H9 (cell line): Measurements from ENCODE around the gene ZNF124. TPM values are rescaled to one million over a fixed set of nuclear protein-coding genes. Genes with fewer than 3 reads are reported as not detected.
A peak's percentile ranks its signal among the peaks of the same experiment; 100 is the strongest.

Experiments
- DNase-seq: peaks from one replicate; pipeline ENCODE4 v3.0.0-alpha.2; 2017
- H2AFZ ChIP-seq: one replicate; pipeline ENCODE4 v1.6.1; 2013; ENCODE audit warnings: mild to moderate bottlenecking, low read length, control low read depth, moderate library complexity
- H2AK5ac ChIP-seq: 2 replicates; pipeline ENCODE4 v1.6.1; 2013; ENCODE audit warnings: low read length, control low read depth, mixed read lengths; ENCODE audit not compliant: insufficient read length
- H2BK120ac ChIP-seq: one replicate; pipeline ENCODE4 v1.6.1; 2013; ENCODE audit warnings: low read depth, mild to moderate bottlenecking, low read length, control low read depth, inconsistent platforms; ENCODE audit not compliant: poor library complexity, severe bottlenecking
- H2BK12ac ChIP-seq: 2 replicates; pipeline ENCODE4 v1.6.1; 2013; ENCODE audit warnings: low read length, control low read depth, mixed read lengths, low read depth; ENCODE audit not compliant: insufficient read length
- H2BK15ac ChIP-seq: 2 replicates; pipeline ENCODE4 v1.6.1; 2013; ENCODE audit warnings: low read depth, low read length, control low read depth
- H2BK20ac ChIP-seq: one replicate; pipeline ENCODE4 v1.6.1; 2013; ENCODE audit warnings: low read depth, mild to moderate bottlenecking, low read length, control low read depth, inconsistent platforms; ENCODE audit not compliant: poor library complexity, severe bottlenecking
- H2BK5ac ChIP-seq: 2 replicates; pipeline ENCODE4 v1.6.1; 2013; ENCODE audit warnings: low read length, control low read depth, mixed read lengths; ENCODE audit not compliant: insufficient read length
- H3K14ac ChIP-seq: 2 replicates; pipeline ENCODE4 v1.6.1; 2013; ENCODE audit warnings: low read length, control low read depth; ENCODE audit not compliant: insufficient read depth
- H3K18ac ChIP-seq: 2 replicates; pipeline ENCODE4 v1.6.1; 2013; ENCODE audit warnings: low read depth, mild to moderate bottlenecking, mixed read lengths, low read length, control low read depth; ENCODE audit not compliant: insufficient read length
- H3K23ac ChIP-seq: 2 replicates; pipeline ENCODE4 v1.6.1; 2013; ENCODE audit warnings: low read length, control low read depth, mixed read lengths, low read depth; ENCODE audit not compliant: insufficient read length
- H3K23me2 ChIP-seq: 2 replicates; pipeline ENCODE4 v1.6.1; 2013; ENCODE audit warnings: low read depth, mild to moderate bottlenecking, mixed read lengths, low read length, control low read depth; ENCODE audit not compliant: insufficient read length, poor library complexity, severe bottlenecking
- H3K27ac ChIP-seq: 2 replicates; pipeline ENCODE4 v1.5.1; 2013; ENCODE audit warnings: low read length, control low read depth, mixed read lengths, low read depth; ENCODE audit not compliant: insufficient read length
- H3K27me3 ChIP-seq: 2 replicates; pipeline ENCODE4 v1.6.1; 2013; ENCODE audit warnings: low read length, control low read depth, inconsistent platforms; ENCODE audit not compliant: insufficient read depth
- H3K4ac ChIP-seq: 2 replicates; pipeline ENCODE4 v1.6.1; 2013; ENCODE audit warnings: low read depth, mild to moderate bottlenecking, control low read depth, inconsistent platforms, low read length, moderate library complexity
- H3K4me1 ChIP-seq: 2 replicates; pipeline ENCODE4 v1.6.1; 2013; ENCODE audit warnings: low read length, control low read depth, inconsistent platforms; ENCODE audit not compliant: insufficient read depth
- H3K4me2 ChIP-seq: 2 replicates; pipeline ENCODE4 v1.6.1; 2013; ENCODE audit warnings: low read length, control low read depth, mixed read lengths; ENCODE audit not compliant: insufficient read length, insufficient read depth
- H3K56ac ChIP-seq: 2 replicates; pipeline ENCODE4 v1.6.1; 2013; ENCODE audit warnings: low read depth, mild to moderate bottlenecking, mixed read lengths, low read length, control low read depth; ENCODE audit not compliant: insufficient read length
- H3K79me1 ChIP-seq: 2 replicates; pipeline ENCODE4 v1.6.1; 2013; ENCODE audit warnings: low read depth, mild to moderate bottlenecking, moderate library complexity, low read length, control low read depth, inconsistent platforms; ENCODE audit not compliant: insufficient read depth, poor library complexity, severe bottlenecking
- H3K79me2 ChIP-seq: 2 replicates; pipeline ENCODE4 v1.6.1; 2013; ENCODE audit warnings: low read length, control low read depth, inconsistent platforms; ENCODE audit not compliant: insufficient read depth
- H3K9ac ChIP-seq: 2 replicates; pipeline ENCODE4 v1.6.1; 2013; ENCODE audit warnings: low read length, control low read depth, mixed read lengths; ENCODE audit not compliant: insufficient read length; ENCODE audit errors: extremely low read depth
- H3K9me3 ChIP-seq: one replicate; pipeline ENCODE4 v1.6.1; 2013; ENCODE audit warnings: low read depth, low read length, inconsistent platforms; ENCODE audit not compliant: control insufficient read depth
- H3T11ph ChIP-seq: one replicate; pipeline ENCODE4 v1.6.1; 2013; ENCODE audit warnings: mild to moderate bottlenecking, low read length, control low read depth, inconsistent platforms
- H4K20me1 ChIP-seq: one replicate; pipeline ENCODE4 v1.6.1; 2013; ENCODE audit not compliant: control insufficient read depth, insufficient read length, insufficient read depth
- H4K5ac ChIP-seq: 2 replicates; pipeline ENCODE4 v1.6.1; 2013; ENCODE audit warnings: low read depth, mild to moderate bottlenecking, mixed read lengths, low read length, control low read depth; ENCODE audit not compliant: insufficient read length
- H4K8ac ChIP-seq: replicated peaks from 2 replicates; pipeline ENCODE4 v1.6.1; 2013; ENCODE audit warnings: low read length, control low read depth, mixed read lengths, low read depth; ENCODE audit not compliant: insufficient read length
- H4K91ac ChIP-seq: 2 replicates; pipeline ENCODE4 v1.6.1; 2013; ENCODE audit warnings: low read depth, mild to moderate bottlenecking, moderate library complexity, mixed read lengths, low read length, control low read depth; ENCODE audit not compliant: insufficient read length
- H3K27ac Mint-ChIP-seq, 3 experiments: 2 replicates in 2 of 3; 3 replicates in 1 of 3; pipeline ENCODE4 v1.8.0; 2020 to 2021; ENCODE audit warnings: mixed read lengths in 3 of 3, mild to moderate bottlenecking in 1 of 3, moderate library complexity in 1 of 3
- H3K27me3 Mint-ChIP-seq: 2 replicates; pipeline ENCODE4 v1.8.0; 2021; ENCODE audit warnings: low read depth, mild to moderate bottlenecking, moderate library complexity, mixed read lengths
- H3K36me3 Mint-ChIP-seq, 3 experiments: 2 replicates in 2 of 3; 3 replicates in 1 of 3; pipeline ENCODE4 v1.8.0; 2020 to 2021; ENCODE audit warnings: low read depth in 3 of 3, mixed read lengths in 3 of 3; ENCODE audit not compliant: insufficient read depth in 1 of 3
- H3K4me1 Mint-ChIP-seq, 2 experiments: 2 replicates each; pipeline ENCODE4 v1.8.0; 2020; ENCODE audit warnings: mixed read lengths in 2 of 2
- H3K4me3 Mint-ChIP-seq, 2 experiments: 2 replicates in 1 of 2; 3 replicates in 1 of 2; pipeline ENCODE4 v1.8.0; 2020 to 2021; ENCODE audit warnings: mild to moderate bottlenecking in 2 of 2, mixed read lengths in 2 of 2, moderate library complexity in 1 of 2
- H3K9me3 Mint-ChIP-seq, 2 experiments: 2 replicates in 1 of 2; 3 replicates in 1 of 2; pipeline ENCODE4 v1.8.0; 2020; ENCODE audit warnings: mild to moderate bottlenecking in 2 of 2, mixed read lengths in 2 of 2, moderate library complexity in 1 of 2
- CTCF ChIP-seq: fragments of 200-600 bp; sonication (generic); conservative IDR thresholded peaks from 3 replicates; pipeline ENCODE4 v1.8.0; 2021; ENCODE audit warnings: antibody characterized with exemption, mild to moderate bottlenecking
- WGBS: extraction: QIAGEN DNeasy Blood & Tissue Kit; methylation state at CpG from one replicate; pipeline ENCODE4 v1.1.7; 2013; ENCODE audit warnings: missing lambda C conversion rate, low lambda C conversion rate, mixed read lengths; ENCODE audit not compliant: insufficient read length; ENCODE audit errors: extremely low coverage; 5-methylcytosine and 5-hydroxymethylcytosine counted together
- total RNA-seq: library from RNA; stranded (reverse); gene quantifications from 2 replicates; pipeline ENCODE4 v1.2.1, GENCODE V29; 2021

ZNF124 gene
- total RNA-seq, 1 experiment from 2014 or later: 50.6 TPM

- Histone ChIP-seq H3K4me1 (no peaks in the 10 kb centered on the region), H2BK5ac (no peak overlapping the region), H2BK120ac (no peak overlapping the region), H2BK15ac (no peak overlapping the region), H3K18ac (no peak overlapping the region), H2BK12ac (no peak overlapping the region), H3K23ac (no peak overlapping the region), H2AFZ (no peak overlapping the region), H3K56ac (no peak overlapping the region), H3K9ac (no peak overlapping the region), H3K9me3 (no peaks in the 10 kb centered on the region), H3T11ph (no peak overlapping the region), H4K91ac (no peak overlapping the region), H2AK5ac (no peak overlapping the region), H3K27ac (no peak overlapping the region), H4K5ac (no peak overlapping the region), H3K4ac (no peak overlapping the region), H3K27me3 (no peaks in the 10 kb centered on the region), H3K14ac (no peak overlapping the region), H3K79me1 (no peaks in the 10 kb centered on the region), H2BK20ac (no peak overlapping the region), H3K4me2 (no peak overlapping the region), H3K79me2 (no peaks in the 10 kb centered on the region), H4K8ac (no peak overlapping the region), H3K23me2 (no peaks in the 10 kb centered on the region), H4K20me1 (no peaks in the 10 kb centered on the region)
- H3K9me3 Mint-ChIP-seq: peaks cover 0 to 19% of the 10 kb centered on the region in 2 experiments; a peak in 4 of 5 replicates
- no peak for DNase-seq
- peak overlapping the region in 1 of 3 experiments; percentile 68; a peak in 1 of 7 replicates for H3K27ac Mint-ChIP-seq
- H3K4me3 Mint-ChIP-seq: no peak overlapping the region
- no CpG with 5 or more reads among the region's 7 CpGs for WGBS
- TF ChIP-seq CTCF: no peak
- H3K36me3 Mint-ChIP-seq: peaks cover 6 to 12% (median 12%) of the 10 kb centered on the region in 3 experiments
- H3K27me3 Mint-ChIP-seq: no peaks in the 10 kb centered on the region; the same call in 1 of the 2 replicates
- 0 out of 4 replicates have a peak, but pooled peaks cover 0 to 2% of the 10 kb centered on the region in 2 experiments for H3K4me1 Mint-ChIP-seq
These were observed 11.2 kb upstream of the ZNF124 start for GRCh38 chr1:247182994-247183393.
